Dermis blood vessel endothelial cell (primary cell): ENCODE results near the gene COX8A. TPM values are rescaled to one million over a fixed set of nuclear protein-coding genes. Genes with fewer than 3 reads are reported as not detected.
"Not testable (repeated sequence)": the region's sequence is repeated elsewhere in the genome, so short reads cannot be mapped to it uniquely, and the experiment has no call there.

Source experiments
- DNase-seq: peaks from one replicate; pipeline ENCODE4 v3.0.0; 2010
- total RNA-seq: library from RNA; depleted of rRNA; stranded (reverse); fragments of >200 nt; gene quantifications from 2 replicates; pipeline ENCODE4 v1.2.3, GENCODE V29; 2014

COX8A gene, protein sequence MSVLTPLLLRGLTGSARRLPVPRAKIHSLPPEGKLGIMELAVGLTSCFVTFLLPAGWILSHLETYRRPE
- 287 and 330 TPM in 2 replicates for total RNA-seq

DNA sequence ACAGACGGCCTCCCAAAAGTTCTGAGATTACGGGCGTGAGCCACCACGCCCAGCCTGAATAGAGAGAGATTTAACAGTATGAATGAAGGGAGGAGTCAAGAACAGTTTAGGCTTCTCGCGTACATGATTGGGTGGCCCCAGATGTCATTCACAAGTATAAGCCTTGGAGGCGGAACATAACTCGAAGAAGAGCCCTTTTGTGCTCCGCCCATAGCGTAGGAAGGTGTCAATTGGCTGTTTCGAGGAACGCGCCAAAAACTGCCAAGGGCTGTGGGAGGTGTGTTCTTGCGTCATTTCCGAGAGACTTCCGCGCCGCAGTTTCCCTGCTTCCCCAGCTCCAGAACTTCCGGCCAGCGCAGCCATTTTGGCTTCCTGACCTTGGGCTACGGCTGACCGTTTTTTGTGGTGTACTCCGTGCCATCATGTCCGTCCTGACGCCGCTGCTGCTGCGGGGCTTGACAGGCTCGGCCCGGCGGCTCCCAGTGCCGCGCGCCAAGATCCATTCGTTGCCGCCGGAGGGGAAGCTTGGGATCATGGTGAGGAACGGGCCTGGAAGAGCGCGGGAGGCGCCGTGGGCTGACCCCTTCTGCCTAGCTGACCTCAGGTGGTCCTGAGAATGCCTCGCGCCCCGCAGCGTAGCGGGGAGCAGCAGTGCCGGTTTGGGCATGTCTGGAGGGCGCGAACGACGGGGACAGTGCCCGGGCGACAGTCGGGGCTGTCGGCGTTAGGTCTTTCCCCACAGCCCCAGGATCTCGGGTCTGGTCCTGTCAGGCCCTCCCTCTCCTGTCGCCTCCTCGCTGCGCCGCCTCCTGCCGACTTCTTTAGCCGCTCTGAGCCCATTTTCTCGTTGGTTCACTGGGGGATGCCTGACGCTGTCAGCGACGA is at the start of gene COX8A:
Gene COX8A, plus strand, starts transcription at position 362 of the 885 bp plus-strand sequence. Its CDS starts 61 bp downstream, at position 423.
- peak; percentile 100 for DNase-seq

DNA sequence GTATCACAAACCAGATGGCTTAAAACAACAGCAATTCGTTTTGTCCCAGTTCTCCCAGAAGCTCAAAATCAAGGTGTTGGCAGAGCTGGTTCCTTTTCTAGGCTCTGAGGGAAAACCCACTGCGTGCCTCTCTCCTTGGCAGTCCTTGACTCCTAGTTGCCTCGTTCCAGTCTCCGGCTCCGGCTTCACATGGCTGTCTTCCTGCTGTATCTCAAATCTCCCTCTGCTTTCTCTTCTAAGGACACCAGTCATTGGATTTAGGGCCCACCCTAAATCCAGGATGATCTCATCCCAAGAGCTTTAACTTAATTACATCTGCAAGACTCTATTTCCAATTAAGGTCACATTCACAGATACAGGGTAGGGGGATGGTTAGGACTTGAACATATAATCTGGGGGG is 44.8 kb upstream of the COX8A start:
- DNase-seq: no peak

DNA sequence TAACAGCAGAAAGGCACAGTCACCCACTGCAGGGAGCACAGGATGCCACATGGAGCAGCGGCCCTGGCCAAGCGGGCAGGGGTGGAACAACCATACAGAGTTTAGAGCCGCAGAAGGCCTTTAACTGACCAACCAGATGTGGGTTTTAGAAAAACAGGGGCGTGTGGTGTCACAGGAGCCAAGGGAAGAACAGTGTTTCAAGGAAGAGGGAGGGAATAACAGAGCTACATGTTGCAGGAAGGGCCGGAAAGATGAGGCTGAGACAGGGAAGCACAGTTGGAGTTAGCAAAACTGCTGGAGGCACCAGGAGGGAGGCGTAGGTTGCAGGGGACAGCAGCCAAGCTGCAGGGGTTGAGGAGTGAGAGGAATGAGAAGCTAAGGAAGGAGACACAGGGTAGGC is 43.4 kb upstream of the COX8A start:
- DNase-seq: no peak

DNA sequence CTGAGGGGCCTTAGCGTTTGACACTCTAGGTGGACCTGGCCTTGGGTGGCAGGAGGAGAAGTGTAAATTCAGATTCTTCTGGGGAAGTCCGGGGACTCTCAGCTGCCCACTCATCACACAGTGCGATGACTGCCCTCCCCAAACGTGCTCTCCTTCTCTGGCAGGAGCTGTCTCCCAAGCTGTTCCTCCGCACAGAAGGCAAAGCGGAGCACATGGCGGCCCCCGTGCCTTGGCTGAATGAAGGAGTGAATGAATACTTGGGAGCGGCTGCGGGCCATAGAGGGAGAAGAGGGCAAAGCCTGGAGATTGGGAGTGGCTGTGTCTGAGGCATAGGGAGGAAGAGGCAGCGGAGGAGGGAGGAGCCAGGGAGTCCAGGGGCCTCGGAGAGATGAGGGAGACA is 42.5 kb upstream of the COX8A start:
- no peak for DNase-seq

DNA sequence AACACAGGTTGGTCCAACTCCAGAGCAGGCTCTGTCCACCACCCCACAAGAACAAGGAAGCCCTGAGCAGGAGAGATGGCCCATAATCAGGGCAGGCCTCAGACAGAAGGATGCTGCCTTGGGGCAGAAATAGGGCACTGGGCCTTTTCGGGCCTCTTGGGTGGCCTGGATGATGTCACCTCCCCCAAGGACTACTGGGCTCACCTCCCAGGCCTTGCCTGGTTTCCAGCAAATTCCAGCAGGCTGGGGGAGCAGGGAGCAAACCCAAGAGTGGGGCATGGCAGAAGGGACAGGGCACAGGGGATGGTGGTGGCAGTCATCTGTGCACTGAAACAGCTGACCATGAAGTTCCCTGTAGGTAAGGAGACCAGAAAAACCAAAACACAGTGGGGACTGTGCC is 41.0 kb upstream of the COX8A start:
- DNase-seq: no peak

DNA sequence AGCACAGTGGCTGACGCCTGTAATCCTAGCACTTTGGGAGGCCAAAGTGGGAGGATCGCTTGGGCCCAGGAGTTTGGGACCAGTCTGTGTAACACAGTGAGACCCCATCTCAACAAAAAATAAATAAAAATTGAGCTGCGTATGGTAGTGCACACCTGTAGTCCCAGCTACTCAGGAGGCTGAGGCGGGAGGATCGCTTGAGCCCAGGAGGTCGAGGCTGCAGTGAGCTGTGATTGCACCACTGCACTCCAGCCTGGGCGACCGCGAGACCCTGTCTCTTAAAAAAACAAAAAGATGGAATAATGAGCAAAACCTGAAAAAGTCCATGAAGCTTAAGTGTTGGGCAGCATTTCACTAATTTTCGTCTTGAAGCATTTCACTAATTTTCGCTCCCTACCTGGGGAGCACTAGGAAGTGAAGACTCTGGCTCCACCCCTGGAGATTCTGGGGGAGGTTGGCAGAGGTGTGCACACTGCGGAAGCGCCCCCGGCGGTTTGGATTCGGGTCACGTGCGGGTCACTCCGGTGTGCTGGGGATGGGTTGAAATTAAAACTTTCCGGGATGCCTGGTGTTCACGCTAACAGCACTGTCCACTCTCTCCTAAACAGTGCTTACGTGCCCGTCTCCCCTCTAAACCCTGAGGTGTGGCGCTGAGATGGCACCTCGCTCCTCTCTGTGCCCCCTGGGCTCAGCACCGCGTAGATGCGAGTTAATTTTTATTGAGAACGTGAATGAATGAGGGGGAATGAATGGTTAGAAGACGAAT is 36.5 kb upstream of the COX8A start:
- no peak for DNase-seq

DNA sequence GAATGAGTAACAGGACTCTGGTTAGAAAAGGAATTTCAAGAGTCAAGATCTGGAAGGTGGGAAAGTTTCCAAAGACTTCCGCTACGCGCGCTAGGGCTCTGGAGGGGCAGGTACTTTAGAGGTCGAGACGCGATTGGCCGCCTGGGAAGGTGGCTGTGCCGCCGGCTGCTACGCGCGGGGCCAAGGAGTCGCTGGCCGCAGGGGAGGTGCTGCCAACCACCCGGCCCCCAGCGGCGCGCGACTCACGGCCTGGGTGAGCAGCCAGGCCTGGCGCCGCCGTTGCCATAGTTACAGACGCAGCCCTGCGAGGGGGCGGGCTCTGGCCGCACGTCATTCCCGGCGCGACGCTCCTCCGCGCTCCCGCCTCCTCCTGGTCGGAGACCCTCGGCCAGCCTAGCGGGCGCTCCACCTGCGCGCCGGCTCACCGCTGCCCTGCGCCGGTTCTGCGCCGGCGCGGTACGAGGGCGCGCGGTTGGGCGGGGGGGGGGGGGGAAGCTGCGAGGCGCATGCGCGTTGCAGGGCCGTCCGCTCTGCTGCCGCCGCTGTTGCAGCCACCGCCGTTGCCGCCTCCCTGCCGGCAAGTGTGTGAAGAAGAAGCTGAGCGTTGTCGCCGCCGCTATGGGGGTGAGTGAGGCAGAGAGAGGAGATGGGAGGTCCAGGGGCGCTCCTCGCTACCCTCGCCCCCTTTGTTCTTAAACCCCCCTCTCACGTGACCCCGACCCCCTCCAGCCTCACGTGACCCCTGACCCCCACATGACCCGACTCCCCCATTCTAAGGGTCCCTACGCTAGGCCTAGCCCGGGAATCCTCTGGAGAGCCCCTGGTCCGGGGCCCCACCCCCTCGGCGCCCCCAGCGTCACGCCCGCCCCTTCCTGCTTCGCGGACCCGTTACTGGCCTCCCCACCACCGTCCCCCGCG is 35.7 kb upstream of the COX8A start, which contains the start of gene NAA40:
Gene NAA40, plus strand, starts transcription at position 524 of the 918 bp plus-strand sequence. Its CDS starts 95 bp downstream, at position 619.
- DNase-seq: peak; percentile 97

DNA sequence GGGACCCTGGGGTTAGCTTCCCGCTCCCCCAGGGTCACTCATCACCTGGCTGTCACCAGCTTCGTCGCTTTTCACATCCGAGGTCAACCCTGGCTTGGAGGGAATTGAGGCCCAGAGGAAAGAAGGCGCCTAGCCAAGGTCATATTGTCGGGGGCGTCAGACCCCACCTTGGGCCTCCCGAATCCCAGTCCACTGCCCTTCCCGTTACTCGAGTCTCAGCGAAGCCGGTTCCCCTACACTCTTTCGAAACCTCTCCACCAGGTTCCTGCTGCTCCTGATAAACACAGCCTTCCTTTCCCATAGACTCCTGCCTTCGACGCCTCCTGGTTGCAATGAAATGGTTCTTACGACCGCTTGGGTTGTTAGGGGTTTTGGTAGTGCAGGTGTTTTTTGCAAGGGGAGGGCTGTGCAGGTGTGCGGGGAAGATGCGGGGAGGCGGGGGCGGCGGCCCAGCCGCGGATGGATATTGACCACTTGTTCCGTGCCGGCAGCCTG is 35.0 kb upstream of the COX8A start:
- DNase-seq: peak; percentile 41

DNA sequence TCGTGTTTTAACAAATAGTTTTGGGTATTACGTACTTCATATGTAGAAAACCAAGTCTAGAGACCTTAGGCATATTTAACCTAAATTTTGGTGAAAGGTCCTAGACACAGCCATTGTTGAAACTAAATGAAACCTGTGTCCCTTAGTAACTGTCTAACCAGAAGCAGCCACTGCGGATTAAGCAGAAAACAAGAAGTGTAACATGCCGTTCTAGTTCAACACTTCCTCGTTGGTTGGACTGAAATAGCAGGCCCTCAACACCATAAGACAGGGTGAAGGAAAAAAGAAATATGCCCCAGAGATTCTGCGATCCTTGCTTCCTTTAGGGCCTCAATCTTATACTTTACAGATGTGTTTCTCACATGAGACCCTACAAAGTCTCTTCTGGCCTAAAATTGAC is 33.6 kb upstream of the COX8A start:
- DNase-seq: no peak

DNA sequence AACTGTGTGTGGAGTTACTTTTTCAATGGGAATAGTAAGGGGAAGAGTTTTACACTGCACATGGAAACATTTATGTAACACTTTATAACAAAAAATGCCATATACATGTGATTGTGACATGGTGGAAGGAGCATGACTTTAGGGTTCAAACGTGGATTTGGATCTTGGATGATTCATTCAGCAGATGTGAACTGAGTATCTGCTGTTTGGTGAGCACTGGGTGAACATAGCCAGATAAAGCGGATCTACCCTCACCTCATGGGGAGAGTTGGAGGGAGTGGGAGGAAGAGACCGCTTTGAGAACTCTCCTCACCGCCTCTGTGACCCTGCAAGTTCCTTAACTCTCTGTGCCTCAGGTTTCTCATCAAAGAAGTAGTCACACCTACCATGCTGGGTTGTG is 32.5 kb upstream of the COX8A start:
- no peak for DNase-seq

DNA sequence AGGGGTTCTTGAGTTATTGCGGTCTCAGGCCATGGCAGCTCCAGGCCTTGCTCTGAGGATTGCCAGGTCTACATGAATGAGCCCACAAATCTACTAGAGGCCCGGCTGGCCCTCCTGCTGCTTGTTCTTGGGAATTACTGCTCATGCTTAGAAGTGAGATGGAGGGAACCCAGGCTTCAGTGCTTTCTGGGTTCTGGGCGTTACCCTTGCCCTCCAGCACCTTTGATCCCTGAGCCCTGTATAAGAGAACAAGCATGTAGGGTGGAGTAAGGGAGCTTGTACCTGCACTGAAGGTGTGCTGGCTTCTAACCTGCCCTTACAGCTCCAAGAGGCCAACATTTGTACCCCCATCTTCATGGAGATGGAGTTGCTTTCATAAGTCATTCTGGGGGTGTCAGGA is 31.6 kb upstream of the COX8A start:
- no peak for DNase-seq

DNA sequence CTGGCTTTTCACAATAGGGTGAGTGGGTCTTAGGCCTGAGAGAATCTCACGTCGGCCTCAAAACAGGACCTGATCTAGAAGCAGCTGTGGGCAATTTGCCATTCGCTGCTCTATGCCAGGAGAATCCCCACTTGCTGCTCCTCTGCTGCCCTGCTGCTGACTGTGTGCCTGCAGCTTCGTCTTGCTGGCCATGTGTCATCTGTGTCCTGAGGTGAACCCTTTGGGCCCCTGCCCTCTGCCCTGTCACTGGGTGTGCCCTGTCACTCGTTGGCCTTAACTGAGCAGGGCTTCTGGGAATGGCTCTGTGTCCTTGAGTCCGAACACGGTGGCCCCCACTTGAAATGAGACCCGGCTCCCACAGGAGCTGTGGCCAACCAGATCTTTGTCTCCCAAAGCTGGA is 29.4 kb upstream of the COX8A start:
- no peak for DNase-seq

DNA sequence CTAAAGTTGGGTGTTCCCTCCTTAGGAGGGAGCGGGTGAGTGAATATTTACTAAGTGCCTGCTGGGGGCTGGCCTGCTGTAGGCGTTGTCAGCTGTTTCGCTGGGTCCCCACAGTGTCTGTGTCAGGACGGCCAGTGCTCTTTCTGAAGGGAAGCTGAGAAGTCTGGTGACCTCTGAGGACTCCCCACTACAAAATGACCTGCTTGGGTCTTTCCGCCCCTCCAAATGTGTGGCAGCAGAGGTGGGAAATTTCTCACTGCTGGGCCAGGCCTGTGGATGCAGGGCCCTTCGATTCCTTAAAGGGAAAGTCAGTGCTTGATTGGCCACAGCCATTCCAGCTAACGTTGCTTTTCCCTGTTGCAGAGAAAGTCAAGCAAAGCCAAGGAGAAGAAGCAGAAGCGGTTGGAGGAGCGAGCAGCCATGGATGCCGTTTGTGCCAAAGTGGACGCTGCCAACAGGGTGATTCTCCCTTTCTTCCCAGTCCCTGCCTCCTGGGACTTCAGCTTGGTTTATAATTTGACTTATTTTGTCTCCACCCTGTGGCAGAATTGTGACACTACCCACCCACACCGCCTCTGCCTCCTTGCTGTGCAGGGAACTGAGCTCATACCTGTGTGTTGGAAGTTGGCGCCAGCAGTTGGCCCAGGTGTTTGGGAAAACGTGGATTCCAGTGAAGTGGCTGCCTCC is 28.8 kb upstream of the COX8A start:
- peak; percentile 78 for DNase-seq

DNA sequence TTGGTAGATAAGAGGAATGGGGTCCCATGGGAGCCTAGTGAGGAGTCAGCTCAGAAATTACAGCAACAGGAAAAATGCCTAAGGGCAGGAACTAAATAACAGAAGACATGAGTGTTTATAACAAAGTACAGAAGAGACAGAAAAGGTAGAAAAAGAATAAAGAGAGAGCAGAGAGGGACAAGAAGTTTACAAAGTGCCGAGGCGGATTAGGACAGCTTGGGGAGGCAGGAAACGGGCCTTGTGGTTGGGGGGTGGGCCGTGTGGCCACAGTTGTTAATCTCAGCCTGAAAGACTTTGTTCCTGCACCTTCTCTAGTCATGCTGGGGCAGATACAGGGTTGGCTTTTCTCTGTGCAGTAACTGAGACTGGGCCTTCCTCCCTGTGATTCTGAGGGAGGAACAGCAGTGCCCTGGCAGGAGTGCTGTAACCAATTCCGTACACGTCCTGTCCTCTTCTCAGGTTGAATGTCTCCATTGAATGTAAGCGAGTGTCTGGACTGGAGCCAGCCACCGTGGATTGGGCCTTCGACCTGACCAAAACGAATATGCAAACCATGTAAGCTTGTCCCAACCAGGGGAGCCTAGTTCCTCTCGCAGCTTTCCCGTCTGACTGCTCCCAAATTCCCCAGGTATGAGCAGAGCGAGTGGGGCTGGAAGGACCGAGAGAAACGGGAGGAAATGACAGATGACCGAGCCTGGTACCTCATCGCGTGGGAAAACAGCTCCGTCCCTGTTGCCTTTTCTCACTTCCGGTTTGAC is 22.5 kb upstream of the COX8A start:
- DNase-seq: no peak

DNA sequence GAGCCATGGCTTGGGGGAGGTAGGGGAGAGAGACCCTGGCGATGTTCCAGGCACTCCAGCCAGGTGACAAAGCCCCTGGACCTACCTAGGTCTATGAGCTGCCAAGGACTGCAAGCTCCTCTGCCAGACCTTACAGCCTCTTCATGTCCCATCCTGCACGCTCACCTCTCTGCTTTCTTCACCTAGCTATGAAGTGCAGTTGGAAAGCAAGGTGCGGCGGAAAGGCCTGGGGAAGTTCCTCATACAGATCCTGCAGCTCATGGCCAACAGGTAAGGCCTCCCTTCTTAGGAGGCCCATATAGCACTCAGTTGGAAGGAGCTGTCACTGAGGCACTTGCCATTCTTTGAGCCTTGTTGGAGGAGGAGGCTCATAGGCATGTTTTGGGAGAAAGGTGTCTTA is 21.9 kb upstream of the COX8A start:
- no peak for DNase-seq

DNA sequence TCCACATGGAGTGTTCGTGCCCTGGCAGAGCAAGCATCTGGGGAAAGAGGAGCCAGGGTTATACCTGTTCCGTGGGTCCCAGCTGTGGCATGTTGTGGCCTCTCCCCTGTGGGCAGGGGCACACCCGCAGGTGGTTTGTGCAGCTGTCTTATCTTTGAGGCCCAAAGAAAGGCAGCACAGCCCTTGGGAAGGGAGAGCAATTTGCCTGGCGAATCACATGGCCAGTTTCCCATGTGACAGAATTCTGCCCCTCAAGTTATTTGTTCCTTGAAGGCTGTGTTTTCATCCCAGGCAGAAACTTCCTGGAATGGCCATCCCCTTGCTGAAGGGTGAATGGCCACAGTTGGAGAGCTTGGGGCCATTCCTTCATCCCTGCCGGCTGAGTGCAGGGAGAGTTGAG is 16.4 kb upstream of the COX8A start:
- no peak for DNase-seq

DNA sequence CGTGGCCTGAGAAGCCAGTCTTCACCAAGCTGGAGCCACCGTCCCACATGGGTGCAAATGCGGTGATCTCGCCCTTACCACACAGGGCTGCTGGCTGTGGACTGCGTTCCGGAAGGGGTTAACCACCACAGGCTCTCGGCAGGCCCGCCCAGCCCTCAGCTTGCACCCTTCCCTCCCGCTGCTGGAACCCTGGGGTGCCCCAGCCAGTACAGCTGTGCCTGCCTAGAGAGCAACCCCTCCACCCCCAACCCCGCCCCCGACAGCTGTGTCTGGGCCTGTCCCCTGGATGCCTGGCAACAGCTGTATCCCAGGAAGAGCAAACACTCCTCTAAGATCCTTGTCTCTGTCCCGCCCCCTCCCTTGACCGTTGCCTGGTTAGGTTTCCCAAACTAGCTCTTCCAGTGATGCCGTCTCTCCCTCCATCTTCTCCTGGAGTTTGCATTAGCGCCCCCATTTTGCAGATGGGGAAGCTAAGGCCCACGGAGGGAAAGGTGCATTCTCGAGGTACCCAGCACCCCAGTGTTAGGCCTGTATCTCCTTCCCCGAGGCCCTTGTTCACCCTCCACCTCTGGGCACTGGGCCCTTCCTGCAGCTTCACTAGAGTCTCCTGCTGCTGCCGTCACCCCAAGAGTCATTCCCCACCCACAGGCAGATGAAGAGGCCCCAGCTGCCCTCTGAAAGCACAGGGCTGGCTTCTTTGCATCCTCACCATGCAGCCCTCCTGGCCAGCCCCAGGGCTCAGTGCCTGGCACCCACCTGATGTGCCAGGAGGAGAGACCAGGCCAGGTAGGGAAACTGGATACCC is 12.6 kb upstream of the COX8A start:
- DNase-seq: no peak

DNA sequence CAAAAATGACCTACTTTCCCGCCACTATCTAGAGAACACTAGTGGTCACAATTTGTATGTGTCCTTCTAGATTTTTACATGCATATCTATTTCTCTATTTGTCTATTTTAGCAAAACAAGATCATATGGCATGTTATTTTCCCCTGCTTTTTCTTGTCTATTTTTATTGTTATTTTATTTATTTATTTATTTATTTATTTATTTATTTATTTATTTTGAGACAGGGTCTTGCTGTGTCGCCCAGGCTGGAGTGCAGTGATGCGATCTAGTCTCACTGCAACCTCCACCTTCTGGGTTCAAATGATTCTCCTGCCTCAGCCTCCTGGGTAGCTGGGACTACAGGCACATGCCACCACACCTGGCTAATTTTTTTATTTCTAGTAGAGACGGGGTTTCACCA is 10.5 kb upstream of the COX8A start:
- DNase-seq: not testable (repeated sequence)

DNA sequence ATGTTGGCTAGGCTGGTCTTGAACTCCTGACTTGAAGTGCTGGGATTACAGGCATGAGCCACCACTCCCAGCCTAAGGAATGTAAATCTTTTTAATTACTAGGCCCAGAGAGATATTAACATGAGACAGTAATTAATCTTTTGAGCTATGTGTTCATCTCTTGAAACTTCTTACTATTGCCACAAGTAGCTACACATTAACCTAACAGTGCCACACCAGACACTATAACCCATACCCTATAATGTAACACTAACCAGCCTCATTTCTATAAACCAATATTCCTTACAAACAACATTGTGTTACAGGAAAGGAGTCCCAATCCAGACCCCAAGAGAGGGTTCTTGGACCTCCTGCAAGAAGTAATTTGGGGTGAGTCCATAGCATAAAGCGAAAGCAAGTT is 8.0 kb upstream of the COX8A start:
- no peak for DNase-seq

DNA sequence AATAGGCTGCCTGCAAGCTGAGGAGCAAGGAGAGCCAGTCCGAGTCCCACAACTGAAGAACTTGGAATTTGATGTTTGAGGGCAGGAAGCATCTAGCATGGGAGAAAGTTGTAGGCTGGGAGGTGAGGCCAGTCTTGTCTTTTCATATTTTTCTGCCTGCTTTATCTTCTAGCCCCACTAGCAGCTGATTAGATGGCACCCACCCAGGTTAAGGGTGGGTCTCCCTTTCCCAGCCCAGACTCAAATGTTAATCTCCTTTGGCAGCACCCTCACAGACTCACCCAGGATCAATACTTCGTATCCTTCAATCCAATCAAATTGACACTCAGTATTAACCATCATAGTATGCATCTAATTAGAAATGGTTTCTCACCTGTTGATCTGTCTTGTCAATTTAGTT is 5.0 kb upstream of the COX8A start:
- DNase-seq: no peak
